ENCODE results near the gene SLC2A13.
A peak's percentile ranks its signal among the peaks of the same experiment; 100 is the strongest.

GRCh38 chr12:40105515-40106201 is at the start of gene SLC2A13:
- peak; percentile 82 for TF ChIP-seq MAX (IDR thresholded peaks at IDR 0.05; ENCODE audit: low read depth, low read length)
- 0 out of 2 replicates have a peak, but pooled peaks have one; percentile 35 for TF ChIP-seq MYC (IDR thresholded peaks at IDR 0.05; ENCODE audit: low read depth, low read length)
- TF ChIP-seq CTCF (IDR thresholded peaks at IDR 0.05; ENCODE audit: low read depth, low read length), result no peak

All from NB4 (cell line).